ENCODE data around the gene SLC15A4.

The SLC15A4 gene

DNA sequence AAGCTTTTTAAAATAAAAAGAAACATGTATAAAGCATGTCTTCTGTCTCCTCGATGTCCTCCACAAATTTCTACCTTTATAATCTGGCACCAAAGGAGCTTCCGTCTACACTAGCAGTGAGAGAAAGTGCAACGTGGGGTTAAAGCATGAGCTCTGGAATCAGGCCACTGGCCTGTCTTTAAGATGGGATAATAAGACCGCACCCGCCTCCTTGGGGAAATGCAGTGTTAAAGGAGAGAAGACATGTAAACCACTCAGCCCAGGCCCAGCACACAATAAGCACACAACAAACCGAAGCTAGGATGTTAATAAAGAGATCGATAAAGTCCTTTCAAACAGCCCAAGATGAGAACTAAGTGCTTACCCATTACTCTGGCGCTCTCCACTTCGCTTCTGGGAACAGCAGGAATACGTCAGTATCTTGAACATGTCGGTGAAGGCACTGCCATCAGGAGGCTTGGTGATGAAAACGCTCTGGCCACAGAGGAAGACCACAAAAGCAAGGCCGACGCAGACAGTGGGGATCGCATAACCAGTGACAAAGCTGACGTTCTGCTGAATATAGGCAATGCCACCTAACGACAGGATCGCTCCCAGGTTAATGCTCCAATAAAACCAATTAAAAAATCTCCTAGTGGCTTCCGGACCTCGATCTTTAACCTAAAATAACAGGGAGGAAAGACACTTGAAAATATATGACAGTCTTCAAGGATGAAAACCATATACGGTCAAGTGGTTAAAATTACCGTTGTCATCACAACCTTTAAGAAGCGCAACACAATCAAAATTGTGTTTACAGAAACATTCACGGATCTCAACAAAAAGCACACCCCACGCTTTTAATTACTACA is 9.1 kb downstream of the SLC15A4 start:
- H3K36me3 ChIP-seq (ENCODE audit: control insufficient read depth, insufficient read depth, low read length): peaks cover 6% of the 10 kb centered on the region
- H2AK5ac ChIP-seq (ENCODE audit: low read length): no peak overlapping the region
- H3K79me2 ChIP-seq (ENCODE audit: control insufficient read depth, insufficient read depth, low read length): peaks cover 74% of the 10 kb centered on the region
- no peak overlapping the region for H3K23ac ChIP-seq (ENCODE audit: low read length)
- no peaks in the 10 kb centered on the region for H3K4me1 ChIP-seq (ENCODE audit: control insufficient read depth, low read depth, low read length)
- H3K79me1 ChIP-seq (ENCODE audit: low read length): peaks cover 25% of the 10 kb centered on the region
- no peak overlapping the region for H3K4me3 ChIP-seq (ENCODE audit: low read length)
- no peak overlapping the region for H3K9ac ChIP-seq (ENCODE audit: low read length)
- no peak overlapping the region for H3K27ac ChIP-seq (ENCODE audit: low read depth, low read length)
- no peak overlapping the region for H4K8ac ChIP-seq (ENCODE audit: low read depth, low read length)
- no peak overlapping the region for H3K4ac ChIP-seq (ENCODE audit: low read depth, low read length)
- no peak overlapping the region for H3K56ac ChIP-seq (ENCODE audit: low read length)
- no peaks in the 10 kb centered on the region for H3K27me3 ChIP-seq (ENCODE audit: insufficient read depth, low read length, poor library complexity)
- H2BK15ac ChIP-seq (replicated peaks; ENCODE audit: low read depth): no peak overlapping the region
- no peak for DNase-seq
- H2BK5ac ChIP-seq (ENCODE audit: low read length): no peak overlapping the region
- H3K4me2 ChIP-seq (ENCODE audit: low read length): no peak overlapping the region
- WGBS (ENCODE audit: extremely low coverage, insufficient coverage, low lambda C conversion rate): no CpG with 5 or more reads among the region's 25 CpGs
- H4K5ac ChIP-seq (ENCODE audit: low read length): no peak overlapping the region
- H2BK120ac ChIP-seq (ENCODE audit: low read depth, low read length): no peak overlapping the region
- no peak overlapping the region for H3K18ac ChIP-seq (ENCODE audit: low read length)

DNA sequence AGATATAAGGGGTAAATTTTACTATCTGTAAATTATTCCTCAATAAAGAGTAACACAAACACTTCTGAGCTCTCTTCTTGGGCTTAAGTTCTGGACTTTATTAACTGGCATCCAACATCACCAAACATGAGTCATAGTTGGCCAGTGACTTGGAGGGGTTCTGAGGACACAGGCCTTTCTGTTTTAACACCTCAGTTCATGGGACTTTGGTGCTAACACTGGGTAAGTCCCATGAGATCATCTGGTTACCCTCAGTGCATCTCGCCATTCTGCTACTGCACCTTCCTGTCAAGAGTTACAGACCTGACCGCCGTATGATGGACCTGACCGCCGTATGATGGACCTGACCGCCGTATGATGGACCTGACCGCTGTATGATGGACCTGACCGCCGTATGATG is 9.9 kb downstream of the SLC15A4 start:
- Histone ChIP-seq H3K79me1 (ENCODE audit: low read length) (peaks cover 26% of the 10 kb centered on the region), H3K56ac (ENCODE audit: low read length) (no peak overlapping the region), H3K23ac (ENCODE audit: low read length) (no peak overlapping the region), H3K4me1 (ENCODE audit: control insufficient read depth, low read depth, low read length) (no peaks in the 10 kb centered on the region), H3K18ac (ENCODE audit: low read length) (no peak overlapping the region), H4K5ac (ENCODE audit: low read length) (no peak overlapping the region), H3K4ac (ENCODE audit: low read depth, low read length) (no peak overlapping the region), H2BK120ac (ENCODE audit: low read depth, low read length) (no peak overlapping the region), H3K27ac (ENCODE audit: low read depth, low read length) (no peak overlapping the region), H2AK5ac (ENCODE audit: low read length) (no peak overlapping the region), H3K4me3 (ENCODE audit: low read length) (no peak overlapping the region), H3K79me2 (ENCODE audit: control insufficient read depth, insufficient read depth, low read length) (peaks cover 69% of the 10 kb centered on the region), H3K27me3 (ENCODE audit: insufficient read depth, low read length, poor library complexity) (no peaks in the 10 kb centered on the region), H2BK15ac (replicated peaks; ENCODE audit: low read depth) (no peak overlapping the region), H3K4me2 (ENCODE audit: low read length) (no peak overlapping the region), H3K36me3 (ENCODE audit: control insufficient read depth, insufficient read depth, low read length) (peaks cover 6% of the 10 kb centered on the region), H2BK5ac (ENCODE audit: low read length) (no peak overlapping the region), H4K8ac (ENCODE audit: low read depth, low read length) (no peak overlapping the region), H3K9ac (ENCODE audit: low read length) (no peak overlapping the region)
- no peak for DNase-seq
- WGBS (ENCODE audit: extremely low coverage, insufficient coverage, low lambda C conversion rate): no CpG with 5 or more reads among the region's 10 CpGs

DNA sequence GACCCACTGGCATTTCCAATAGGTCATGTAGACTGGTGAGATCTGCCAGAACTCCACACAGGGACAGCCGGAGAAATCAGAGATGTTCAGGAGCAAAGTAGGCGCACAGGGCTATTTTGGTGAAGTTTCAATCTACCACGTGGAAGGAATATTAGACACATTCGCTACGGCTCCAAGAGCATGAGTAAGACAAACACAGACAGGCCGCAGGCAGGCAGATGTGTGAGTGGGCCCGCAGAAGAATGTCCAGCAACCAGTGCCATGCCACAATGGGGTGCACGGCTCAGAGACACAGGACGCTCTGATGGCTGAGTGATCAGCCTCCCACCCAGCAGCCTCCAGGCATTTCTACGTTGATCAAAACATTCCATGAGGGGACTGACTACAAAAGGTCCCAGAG is 10.4 kb downstream of the SLC15A4 start:
- no CpG with 5 or more reads among the region's 10 CpGs for WGBS (ENCODE audit: extremely low coverage, insufficient coverage, low lambda C conversion rate)

DNA sequence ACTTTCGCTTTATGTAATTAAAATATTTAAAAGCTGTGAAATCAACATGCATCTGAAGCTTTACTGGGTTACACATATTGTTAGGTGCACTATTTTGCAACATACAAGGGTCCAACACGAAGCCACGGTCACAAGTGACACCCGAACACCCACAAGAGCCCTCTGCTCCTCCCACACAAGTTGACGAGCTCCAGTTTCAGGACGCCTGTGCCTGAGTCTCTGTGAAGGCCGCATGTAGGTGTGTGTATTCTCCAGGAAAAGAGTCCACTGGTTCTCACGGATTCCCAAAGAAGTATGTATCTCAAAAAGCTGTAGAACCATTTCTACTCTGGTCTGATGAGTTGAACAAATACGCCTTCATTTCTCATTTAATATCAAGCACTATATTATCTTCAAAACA is 12.0 kb downstream of the SLC15A4 start:
- H3K79me1 ChIP-seq (ENCODE audit: low read length): peaks cover 31% of the 10 kb centered on the region
- no peak for DNase-seq
- 100% methylated on average over 1 of the region's 9 CpGs for WGBS (ENCODE audit: extremely low coverage, insufficient coverage, low lambda C conversion rate)
- no peak overlapping the region for H3K4ac ChIP-seq (ENCODE audit: low read depth, low read length)
- H2BK5ac ChIP-seq (ENCODE audit: low read length): no peak overlapping the region
- no peaks in the 10 kb centered on the region for H3K27me3 ChIP-seq (ENCODE audit: insufficient read depth, low read length, poor library complexity)
- H3K18ac ChIP-seq (ENCODE audit: low read length): no peak overlapping the region
- H3K79me2 ChIP-seq (ENCODE audit: control insufficient read depth, insufficient read depth, low read length): peaks cover 55% of the 10 kb centered on the region
- no peak overlapping the region for H3K23ac ChIP-seq (ENCODE audit: low read length)
- no peak overlapping the region for H4K8ac ChIP-seq (ENCODE audit: low read depth, low read length)
- H3K4me3 ChIP-seq (ENCODE audit: low read length): no peak overlapping the region
- H3K9ac ChIP-seq (ENCODE audit: low read length): no peak overlapping the region
- no peak overlapping the region for H2BK120ac ChIP-seq (ENCODE audit: low read depth, low read length)
- no peak overlapping the region for H3K4me2 ChIP-seq (ENCODE audit: low read length)
- no peak overlapping the region for H3K56ac ChIP-seq (ENCODE audit: low read length)
- H3K27ac ChIP-seq (ENCODE audit: low read depth, low read length): no peak overlapping the region
- H3K4me1 ChIP-seq (ENCODE audit: control insufficient read depth, low read depth, low read length): no peaks in the 10 kb centered on the region
- H2AK5ac ChIP-seq (ENCODE audit: low read length): no peak overlapping the region
- H2BK15ac ChIP-seq (replicated peaks; ENCODE audit: low read depth): no peak overlapping the region
- peaks cover 11% of the 10 kb centered on the region for H3K36me3 ChIP-seq (ENCODE audit: control insufficient read depth, insufficient read depth, low read length)
- H4K5ac ChIP-seq (ENCODE audit: low read length): no peak overlapping the region

More for the DNA sequence above, 10.4 kb downstream of the SLC15A4 start:
- no peak overlapping the region for H4K8ac ChIP-seq (ENCODE audit: low read depth, low read length)
- no peak overlapping the region for H3K23ac ChIP-seq (ENCODE audit: low read length)
- H2AK5ac ChIP-seq (ENCODE audit: low read length): no peak overlapping the region
- H3K27me3 ChIP-seq (ENCODE audit: insufficient read depth, low read length, poor library complexity): no peaks in the 10 kb centered on the region
- no peak overlapping the region for H3K9ac ChIP-seq (ENCODE audit: low read length)
- H3K4me3 ChIP-seq (ENCODE audit: low read length): no peak overlapping the region
- H3K4me1 ChIP-seq (ENCODE audit: control insufficient read depth, low read depth, low read length): no peaks in the 10 kb centered on the region
- H3K4ac ChIP-seq (ENCODE audit: low read depth, low read length): no peak overlapping the region
- H3K56ac ChIP-seq (ENCODE audit: low read length): no peak overlapping the region
- no peak overlapping the region for H3K18ac ChIP-seq (ENCODE audit: low read length)
- no peak overlapping the region for H3K27ac ChIP-seq (ENCODE audit: low read depth, low read length)
- peaks cover 67% of the 10 kb centered on the region for H3K79me2 ChIP-seq (ENCODE audit: control insufficient read depth, insufficient read depth, low read length)
- peaks cover 8% of the 10 kb centered on the region for H3K36me3 ChIP-seq (ENCODE audit: control insufficient read depth, insufficient read depth, low read length)
- H4K5ac ChIP-seq (ENCODE audit: low read length): no peak overlapping the region
- no peak overlapping the region for H2BK5ac ChIP-seq (ENCODE audit: low read length)
- H2BK120ac ChIP-seq (ENCODE audit: low read depth, low read length): no peak overlapping the region
- H3K79me1 ChIP-seq (ENCODE audit: low read length): peaks cover 30% of the 10 kb centered on the region
- no peak for DNase-seq
- no peak overlapping the region for H2BK15ac ChIP-seq (replicated peaks; ENCODE audit: low read depth)
- H3K4me2 ChIP-seq (ENCODE audit: low read length): no peak overlapping the region

DNA sequence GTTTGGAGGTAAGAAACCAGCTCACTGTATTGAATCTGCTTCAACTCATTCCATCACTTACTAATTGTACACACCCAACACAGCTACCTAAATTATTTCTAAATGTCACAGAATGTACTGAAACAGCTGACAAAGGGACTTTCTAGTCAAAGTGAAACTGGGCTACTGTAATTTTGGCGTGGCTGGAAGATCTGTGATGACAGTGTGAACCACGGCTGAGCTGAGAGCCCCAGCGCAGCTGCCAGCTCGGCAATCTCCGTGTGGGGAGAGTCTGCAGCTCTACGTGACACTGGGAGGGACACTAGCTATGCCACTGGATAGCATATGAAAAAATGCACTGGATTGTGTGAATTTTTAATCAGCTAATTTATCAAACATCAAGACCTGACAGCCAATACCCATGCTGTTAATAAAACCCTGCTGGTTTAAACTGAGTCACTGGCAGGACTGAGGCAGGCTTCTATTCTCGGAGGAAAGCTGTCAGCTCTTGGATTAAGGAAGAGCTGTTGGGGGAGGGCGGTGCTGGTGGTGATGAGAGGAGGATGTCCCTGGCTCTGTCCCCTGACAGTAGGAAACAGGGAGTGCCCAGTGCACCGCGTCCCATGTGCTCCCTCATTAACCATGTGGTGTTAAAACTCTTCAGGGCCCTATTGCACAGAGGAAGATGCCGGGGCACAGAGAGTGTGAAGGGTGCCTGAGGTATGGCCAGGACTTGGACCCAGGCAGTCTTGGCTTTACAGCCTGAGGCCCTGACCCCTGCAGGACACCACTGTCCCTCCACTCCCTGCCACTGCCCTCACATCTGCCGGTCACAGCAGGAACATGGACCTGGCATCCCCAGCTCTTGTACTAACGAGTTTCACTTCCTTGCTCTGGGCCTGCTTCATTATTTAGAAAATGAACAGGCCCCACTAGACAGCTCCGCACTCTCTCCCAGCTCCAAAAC is 13.3 kb downstream of the SLC15A4 start:
- no peak overlapping the region for H3K9ac ChIP-seq (ENCODE audit: low read length)
- no peak overlapping the region for H3K18ac ChIP-seq (ENCODE audit: low read length)
- WGBS (ENCODE audit: extremely low coverage, insufficient coverage, low lambda C conversion rate): no CpG with 5 or more reads among the region's 14 CpGs
- no peak for DNase-seq
- H3K27me3 ChIP-seq (ENCODE audit: insufficient read depth, low read length, poor library complexity): no peaks in the 10 kb centered on the region
- H3K36me3 ChIP-seq (ENCODE audit: control insufficient read depth, insufficient read depth, low read length): peaks cover 11% of the 10 kb centered on the region
- no peak overlapping the region for H3K4me3 ChIP-seq (ENCODE audit: low read length)
- H4K8ac ChIP-seq (ENCODE audit: low read depth, low read length): no peak overlapping the region
- peaks cover 27% of the 10 kb centered on the region for H3K79me1 ChIP-seq (ENCODE audit: low read length)
- no peaks in the 10 kb centered on the region for H3K4me1 ChIP-seq (ENCODE audit: control insufficient read depth, low read depth, low read length)
- H2BK120ac ChIP-seq (ENCODE audit: low read depth, low read length): no peak overlapping the region
- no peak overlapping the region for H2AK5ac ChIP-seq (ENCODE audit: low read length)
- no peak overlapping the region for H4K5ac ChIP-seq (ENCODE audit: low read length)
- no peak overlapping the region for H3K4ac ChIP-seq (ENCODE audit: low read depth, low read length)
- no peak overlapping the region for H2BK15ac ChIP-seq (replicated peaks; ENCODE audit: low read depth)
- H3K79me2 ChIP-seq (ENCODE audit: control insufficient read depth, insufficient read depth, low read length): peaks cover 44% of the 10 kb centered on the region
- peak overlapping the region; percentile 12 for H3K56ac ChIP-seq (ENCODE audit: low read length)
- no peak overlapping the region for H2BK5ac ChIP-seq (ENCODE audit: low read length)
- H3K4me2 ChIP-seq (ENCODE audit: low read length): no peak overlapping the region
- no peak overlapping the region for H3K27ac ChIP-seq (ENCODE audit: low read depth, low read length)
- no peak overlapping the region for H3K23ac ChIP-seq (ENCODE audit: low read length)
